ENCODE data around the gene ADSS1.

Gene ADSS1

GRCh38 chr14:104700225-104700651 lies 23.8 kb upstream of the ADSS1 start:
- DNase-seq: no peak

GRCh38 chr14:104700747-104701217 lies 23.2 kb upstream of the ADSS1 start:
- no peak for DNase-seq

GRCh38 chr14:104701383-104702076 lies 22.5 kb upstream of the ADSS1 start:
- DNase-seq: no peak

- DNase-seq: no peak
These were observed 21.9 kb upstream of the ADSS1 start for GRCh38 chr14:104702106-104702505.

GRCh38 chr14:104702673-104703072 lies 21.4 kb upstream of the ADSS1 start:
- DNase-seq: no peak

- DNase-seq: no peak
These were observed 20.8 kb upstream of the ADSS1 start for GRCh38 chr14:104703269-104703668.

GRCh38 chr14:104704252-104704651 lies 19.8 kb upstream of the ADSS1 start:
- no peak for DNase-seq

- no peak for DNase-seq
These were observed 18.5 kb upstream of the ADSS1 start for GRCh38 chr14:104705340-104706047.

- DNase-seq: no peak
These were observed 17.1 kb upstream of the ADSS1 start for GRCh38 chr14:104706733-104707607.

GRCh38 chr14:104707608-104708595 lies 16.1 kb upstream of the ADSS1 start:
- DNase-seq: no peak

- DNase-seq: peak; percentile 60
These were observed 15.3 kb upstream of the ADSS1 start for GRCh38 chr14:104708606-104709268.

GRCh38 chr14:104709387-104710039 lies 14.5 kb upstream of the ADSS1 start:
- DNase-seq: no peak

GRCh38 chr14:104710071-104710735 lies 13.8 kb upstream of the ADSS1 start:
- DNase-seq: no peak

- DNase-seq: no peak
These were observed 10.9 kb upstream of the ADSS1 start for GRCh38 chr14:104712881-104713734.

GRCh38 chr14:104714066-104714465 lies 10.0 kb upstream of the ADSS1 start:
- DNase-seq: no peak

- no peak for DNase-seq
These were observed 9.3 kb upstream of the ADSS1 start for GRCh38 chr14:104714681-104715080.

GRCh38 chr14:104715416-104715815 lies 8.6 kb upstream of the ADSS1 start:
- no peak for DNase-seq

- DNase-seq: no peak
These were observed 8.2 kb upstream of the ADSS1 start for GRCh38 chr14:104715871-104716270.

- no peak for DNase-seq
These were observed 6.9 kb upstream of the ADSS1 start for GRCh38 chr14:104717137-104717536.

Measured in DMS79 treated with DMSO at 0.1 percent for 48 hours (cell line).